ENCODE measurements around the gene KRTAP5-1.

DNA sequence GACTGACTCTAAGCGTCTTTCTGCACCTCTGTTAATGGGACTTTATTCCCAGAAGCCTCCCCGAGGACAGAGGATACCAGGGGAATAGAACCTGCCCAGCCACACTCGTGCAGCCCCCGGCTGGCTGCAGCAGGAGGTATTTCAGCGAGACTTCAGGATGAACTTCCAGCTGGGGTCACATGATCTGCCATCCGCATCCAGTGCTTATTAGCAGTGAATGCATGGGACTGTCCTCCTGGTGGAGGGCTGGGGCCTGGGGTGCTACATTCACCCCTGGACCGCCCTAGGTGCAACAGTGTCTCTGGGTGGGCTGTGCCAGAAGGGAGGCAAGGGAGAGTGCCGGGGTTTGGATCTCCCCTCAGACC is 14.6 kb downstream of the KRTAP5-1 start:
- TF ChIP-seq, protein P1, sequence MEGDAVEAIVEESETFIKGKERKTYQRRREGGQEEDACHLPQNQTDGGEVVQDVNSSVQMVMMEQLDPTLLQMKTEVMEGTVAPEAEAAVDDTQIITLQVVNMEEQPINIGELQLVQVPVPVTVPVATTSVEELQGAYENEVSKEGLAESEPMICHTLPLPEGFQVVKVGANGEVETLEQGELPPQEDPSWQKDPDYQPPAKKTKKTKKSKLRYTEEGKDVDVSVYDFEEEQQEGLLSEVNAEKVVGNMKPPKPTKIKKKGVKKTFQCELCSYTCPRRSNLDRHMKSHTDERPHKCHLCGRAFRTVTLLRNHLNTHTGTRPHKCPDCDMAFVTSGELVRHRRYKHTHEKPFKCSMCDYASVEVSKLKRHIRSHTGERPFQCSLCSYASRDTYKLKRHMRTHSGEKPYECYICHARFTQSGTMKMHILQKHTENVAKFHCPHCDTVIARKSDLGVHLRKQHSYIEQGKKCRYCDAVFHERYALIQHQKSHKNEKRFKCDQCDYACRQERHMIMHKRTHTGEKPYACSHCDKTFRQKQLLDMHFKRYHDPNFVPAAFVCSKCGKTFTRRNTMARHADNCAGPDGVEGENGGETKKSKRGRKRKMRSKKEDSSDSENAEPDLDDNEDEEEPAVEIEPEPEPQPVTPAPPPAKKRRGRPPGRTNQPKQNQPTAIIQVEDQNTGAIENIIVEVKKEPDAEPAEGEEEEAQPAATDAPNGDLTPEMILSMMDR (IDR thresholded peaks at IDR 0.05): no peak
- TF ChIP-seq POLR2AphosphoS5 (IDR thresholded peaks at IDR 0.05; ENCODE audit: insufficient read depth in 1 of 2, low read depth in 1 of 2): no peak
